ENCODE results near the gene AMFR. TPM values are rescaled to one million over a fixed set of nuclear protein-coding genes. Genes with fewer than 3 reads are reported as not detected.

The AMFR gene
- total and polyA plus RNA-seq, 4 donors, result 39.5 to 86.1 (median 61.2) TPM

GRCh38 chr16:56451753-56452689 lies 26.7 kb upstream of the AMFR start:
- no peak for TF ChIP-seq CTCF (IDR thresholded peaks at IDR 0.05; ENCODE audit: control extremely low read depth, extremely low read depth)
- Histone ChIP-seq H3K27me3 (ENCODE audit: control insufficient read depth in 3 of 3, insufficient read depth in 3 of 3, low read length in 2 of 3) (no peaks in the 10 kb centered on the region), H3K4me3 (peak overlapping the region; percentile 53), H3K9ac (ENCODE audit: insufficient read depth in 1 of 2, low read length in 2 of 2) (peak overlapping the region; percentile 14 to 61), H3K9me3 (ENCODE audit: control insufficient read depth in 4 of 4, insufficient read depth in 3 of 4, low read length in 3 of 4) (no peaks in the 10 kb centered on the region), H3K27ac (ENCODE audit: low read depth in 1 of 2, low read length in 1 of 2) (peak overlapping the region; percentile 91 to 92), H3K36me3 (ENCODE audit: control insufficient read depth in 4 of 4, insufficient read depth in 4 of 4, low read length in 4 of 4) (peaks cover 9 to 26% (median 20%) of the 10 kb centered on the region in 4 donors), H3K4me1 (ENCODE audit: control insufficient read depth in 5 of 5, insufficient read depth in 5 of 5, low read length in 5 of 5) (peaks cover 11 to 33% (median 17%) of the 10 kb centered on the region in 5 donors)
- 7 to 11% methylated on average over 31 of the region's 31 CpGs for WGBS, 2 donors
- peak; percentile 30 for ATAC-seq (ENCODE audit: insufficient read depth, low FRiP score)
- peak in 2 of 3 donors; percentile 22 to 35 for DNase-seq

- WGBS, 2 donors, result 0% methylated on average over 56 of the region's 56 CpGs
- Histone ChIP-seq H3K27ac (ENCODE audit: low read depth in 1 of 2, low read length in 1 of 2) (peak within 1 kb of the TSS; percentile 91 to 92), H3K4me3 (peak within 1 kb of the TSS; percentile 96), H3K4me1 (ENCODE audit: control insufficient read depth in 5 of 5, insufficient read depth in 5 of 5, low read length in 5 of 5) (peaks cover 11 to 33% (median 17%) of the 10 kb centered on the region in 5 donors), H3K9ac (ENCODE audit: insufficient read depth in 1 of 2, low read length in 2 of 2) (peak within 1 kb of the TSS; percentile 52 to 82), H3K9me3 (ENCODE audit: control insufficient read depth in 4 of 4, insufficient read depth in 3 of 4, low read length in 3 of 4) (no peaks in the 10 kb centered on the region), H3K36me3 (ENCODE audit: control insufficient read depth in 4 of 4, insufficient read depth in 4 of 4, low read length in 4 of 4) (peaks cover 8 to 23% (median 19%) of the 10 kb centered on the region in 4 donors), H3K27me3 (ENCODE audit: control insufficient read depth in 3 of 3, insufficient read depth in 3 of 3, low read length in 2 of 3) (no peaks in the 10 kb centered on the region)
- TF ChIP-seq CTCF (IDR thresholded peaks at IDR 0.05; ENCODE audit: control extremely low read depth, extremely low read depth), result no peak
- DNase-seq (peak; percentile 96 to 99 (median 98)), ATAC-seq (ENCODE audit: insufficient read depth, low FRiP score) (peak; percentile 99)
Measured at GRCh38 chr16:56450986-56451752, 25.8 kb upstream of the AMFR start, which contains the start of the genes NUDT21 and OGFOD1. Gene NUDT21 (minus strand): TSS chr16:56451332. CDS start chr16:56451202, 130 bp downstream. Gene OGFOD1 (plus strand): TSS chr16:56451554. CDS start chr16:56451613, 59 bp downstream.

- Histone ChIP-seq H3K27ac (ENCODE audit: low read depth in 1 of 2, low read length in 1 of 2) (peak overlapping the region; percentile 86 to 87), H3K36me3 (ENCODE audit: control insufficient read depth in 4 of 4, insufficient read depth in 4 of 4, low read length in 4 of 4) (peaks cover 4 to 24% (median 15%) of the 10 kb centered on the region in 4 donors), H3K27me3 (ENCODE audit: control insufficient read depth in 3 of 3, insufficient read depth in 3 of 3, low read length in 2 of 3) (no peaks in the 10 kb centered on the region), H3K9ac (ENCODE audit: insufficient read depth in 1 of 2, low read length in 2 of 2) (peak overlapping the region; percentile 52 to 82), H3K9me3 (ENCODE audit: control insufficient read depth in 4 of 4, insufficient read depth in 3 of 4, low read length in 3 of 4) (no peaks in the 10 kb centered on the region), H3K4me3 (peak overlapping the region; percentile 96), H3K4me1 (ENCODE audit: control insufficient read depth in 5 of 5, insufficient read depth in 5 of 5, low read length in 5 of 5) (peaks cover 11 to 33% (median 17%) of the 10 kb centered on the region in 5 donors)
- ATAC-seq (ENCODE audit: insufficient read depth, low FRiP score), result no peak
- no peak for TF ChIP-seq CTCF (IDR thresholded peaks at IDR 0.05; ENCODE audit: control extremely low read depth, extremely low read depth)
- peak in 2 of 3 donors; percentile 13 to 16 for DNase-seq
- WGBS, 2 donors, result 8 to 12% methylated on average over 18 of the region's 18 CpGs
Measured at GRCh38 chr16:56450275-56450985, 25.1 kb upstream of the AMFR start.

Measured in lung (tissue), 12 donors.